ENCODE data around the gene CCDC110.

Gene CCDC110

GRCh38 chr4:185396724-185397385 is 74.7 kb downstream of the CCDC110 start, which contains the start of gene ANKRD37:
ANKRD37 (plus strand) TSS chr4:185396841; CDS start chr4:185396924, 83 bp downstream.
- Histone ChIP-seq H3K4me1 (no peaks in the 10 kb centered on the region), H2AFZ (peak within 1 kb of the TSS; percentile 87), H3K4me2 (ENCODE audit: low read length) (peak within 1 kb of the TSS; percentile 89), H3K27me3 (ENCODE audit: control insufficient read depth, insufficient read depth, low read length) (no peaks in the 10 kb centered on the region), H3K79me2 (no peaks in the 10 kb centered on the region), H3K9me3 (ENCODE audit: control insufficient read depth, low read length) (no peaks in the 10 kb centered on the region), H3K4me3 (ENCODE audit: low read depth, low read length) (peak within 1 kb of the TSS; percentile 69), H3K9ac (no peak within 1 kb of the TSS), H3K27ac (peak within 1 kb of the TSS; percentile 97), H3K36me3 (ENCODE audit: control insufficient read depth, insufficient read depth, low read length) (no peaks in the 10 kb centered on the region)
- TF ChIP-seq CTCF (IDR thresholded peaks at IDR 0.05) = no peak

- peak overlapping the region; percentile 87 for H2AFZ ChIP-seq
- no peaks in the 10 kb centered on the region for H3K4me1 ChIP-seq
- no peaks in the 10 kb centered on the region for H3K36me3 ChIP-seq (ENCODE audit: control insufficient read depth, insufficient read depth, low read length)
- peak overlapping the region; percentile 89 for H3K4me2 ChIP-seq (ENCODE audit: low read length)
- no peaks in the 10 kb centered on the region for H3K9me3 ChIP-seq (ENCODE audit: control insufficient read depth, low read length)
- H3K79me2 ChIP-seq = no peaks in the 10 kb centered on the region
- TF ChIP-seq CTCF (IDR thresholded peaks at IDR 0.05) = no peak
- peak overlapping the region; percentile 97 for H3K27ac ChIP-seq
- H3K9ac ChIP-seq = no peak overlapping the region
- peak overlapping the region; percentile 69 for H3K4me3 ChIP-seq (ENCODE audit: low read depth, low read length)
- H3K27me3 ChIP-seq (ENCODE audit: control insufficient read depth, insufficient read depth, low read length) = no peaks in the 10 kb centered on the region
Measured at GRCh38 chr4:185395956-185396723, 75.4 kb downstream of the CCDC110 start.

- Histone ChIP-seq H3K4me1 (no peaks in the 10 kb centered on the region), H3K36me3 (ENCODE audit: control insufficient read depth, insufficient read depth, low read length) (no peaks in the 10 kb centered on the region), H2AFZ (peak within 1 kb of the TSS; percentile 87), H3K9ac (no peak within 1 kb of the TSS), H3K9me3 (ENCODE audit: control insufficient read depth, low read length) (no peaks in the 10 kb centered on the region), H3K4me2 (ENCODE audit: low read length) (peak within 1 kb of the TSS; percentile 89), H3K79me2 (no peaks in the 10 kb centered on the region), H3K27me3 (ENCODE audit: control insufficient read depth, insufficient read depth, low read length) (no peaks in the 10 kb centered on the region), H3K27ac (peak within 1 kb of the TSS; percentile 97), H3K4me3 (ENCODE audit: low read depth, low read length) (peak within 1 kb of the TSS; percentile 69)
- no peak for TF ChIP-seq CTCF (IDR thresholded peaks at IDR 0.05)
Measured at GRCh38 chr4:185395238-185395955, 76.1 kb downstream of the CCDC110 start, which contains the start of gene LRP2BP. LRP2BP (minus strand) TSS chr4:185395924; CDS start chr4:185378186, 17,738 bp downstream.
